ENCODE data around the gene SNRPA. TPM values are rescaled to one million over a fixed set of nuclear protein-coding genes. Genes with fewer than 3 reads are reported as not detected.

The SNRPA gene
- total and polyA plus RNA-seq, 2 of the 13 experiments (the other 11 are each of a cell fraction or from before 2014, with no cell fraction given), result 59.6 to 162 TPM

DNA sequence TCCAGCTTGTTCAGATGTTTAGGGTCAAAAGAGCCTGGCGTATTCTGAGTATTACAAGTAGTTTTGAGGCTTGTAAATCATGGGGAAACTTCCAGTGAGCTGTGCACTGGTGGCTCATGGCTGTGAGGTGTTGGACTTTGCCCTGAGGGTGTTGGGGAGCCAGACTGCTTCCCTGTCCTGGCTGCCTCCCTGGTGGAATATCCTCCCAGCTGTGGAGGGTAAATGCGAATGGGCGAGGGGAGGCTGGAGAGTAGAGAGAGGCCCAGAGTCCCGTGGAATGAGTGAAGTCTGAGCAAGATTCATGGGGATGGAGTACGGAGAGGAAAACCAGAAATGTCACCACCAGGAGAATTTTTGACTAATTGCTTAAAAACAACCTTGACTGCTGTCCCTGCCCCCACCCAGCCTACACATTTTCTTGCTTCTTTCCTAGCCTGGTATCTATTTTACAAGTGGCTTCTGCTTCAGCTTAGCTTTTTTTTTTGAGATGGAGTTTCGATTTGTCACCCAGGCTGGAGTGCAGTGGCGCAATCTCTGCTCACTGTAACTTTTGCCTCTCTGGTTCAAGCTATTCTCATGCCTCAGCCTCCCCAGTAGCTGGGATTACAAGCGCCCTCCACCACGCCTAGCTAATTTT lies 3.7 kb downstream of the SNRPA start (continued):
- TF ChIP-seq, protein P1, sequence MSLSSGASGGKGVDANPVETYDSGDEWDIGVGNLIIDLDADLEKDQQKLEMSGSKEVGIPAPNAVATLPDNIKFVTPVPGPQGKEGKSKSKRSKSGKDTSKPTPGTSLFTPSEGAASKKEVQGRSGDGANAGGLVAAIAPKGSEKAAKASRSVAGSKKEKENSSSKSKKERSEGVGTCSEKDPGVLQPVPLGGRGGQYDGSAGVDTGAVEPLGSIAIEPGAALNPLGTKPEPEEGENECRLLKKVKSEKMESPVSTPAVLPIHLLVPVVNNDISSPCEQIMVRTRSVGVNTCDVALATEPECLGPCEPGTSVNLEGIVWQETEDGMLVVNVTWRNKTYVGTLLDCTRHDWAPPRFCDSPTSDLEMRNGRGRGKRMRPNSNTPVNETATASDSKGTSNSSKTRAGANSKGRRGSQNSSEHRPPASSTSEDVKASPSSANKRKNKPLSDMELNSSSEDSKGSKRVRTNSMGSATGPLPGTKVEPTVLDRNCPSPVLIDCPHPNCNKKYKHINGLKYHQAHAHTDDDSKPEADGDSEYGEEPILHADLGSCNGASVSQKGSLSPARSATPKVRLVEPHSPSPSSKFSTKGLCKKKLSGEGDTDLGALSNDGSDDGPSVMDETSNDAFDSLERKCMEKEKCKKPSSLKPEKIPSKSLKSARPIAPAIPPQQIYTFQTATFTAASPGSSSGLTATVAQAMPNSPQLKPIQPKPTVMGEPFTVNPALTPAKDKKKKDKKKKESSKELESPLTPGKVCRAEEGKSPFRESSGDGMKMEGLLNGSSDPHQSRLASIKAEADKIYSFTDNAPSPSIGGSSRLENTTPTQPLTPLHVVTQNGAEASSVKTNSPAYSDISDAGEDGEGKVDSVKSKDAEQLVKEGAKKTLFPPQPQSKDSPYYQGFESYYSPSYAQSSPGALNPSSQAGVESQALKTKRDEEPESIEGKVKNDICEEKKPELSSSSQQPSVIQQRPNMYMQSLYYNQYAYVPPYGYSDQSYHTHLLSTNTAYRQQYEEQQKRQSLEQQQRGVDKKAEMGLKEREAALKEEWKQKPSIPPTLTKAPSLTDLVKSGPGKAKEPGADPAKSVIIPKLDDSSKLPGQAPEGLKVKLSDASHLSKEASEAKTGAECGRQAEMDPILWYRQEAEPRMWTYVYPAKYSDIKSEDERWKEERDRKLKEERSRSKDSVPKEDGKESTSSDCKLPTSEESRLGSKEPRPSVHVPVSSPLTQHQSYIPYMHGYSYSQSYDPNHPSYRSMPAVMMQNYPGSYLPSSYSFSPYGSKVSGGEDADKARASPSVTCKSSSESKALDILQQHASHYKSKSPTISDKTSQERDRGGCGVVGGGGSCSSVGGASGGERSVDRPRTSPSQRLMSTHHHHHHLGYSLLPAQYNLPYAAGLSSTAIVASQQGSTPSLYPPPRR (CRISPR knock-in tag; IDR thresholded peaks at IDR 0.05; ENCODE audit: borderline replicate concordance), result no peak
- TF ChIP-seq MTF1 (CRISPR knock-in tag; IDR thresholded peaks at IDR 0.05) (no peak), ZFP62 (CRISPR knock-in tag; IDR thresholded peaks at IDR 0.05) (no peak), KLF16 (CRISPR knock-in tag; IDR thresholded peaks at IDR 0.05) (no peak), U2AF2 (IDR thresholded peaks at IDR 0.05; ENCODE audit: low read depth, low read length) (no peak), SMAD1 (CRISPR knock-in tag; IDR thresholded peaks at IDR 0.05; ENCODE audit: borderline replicate concordance, low read depth) (no peak), ZNF747 (CRISPR knock-in tag; IDR thresholded peaks at IDR 0.05; ENCODE audit: borderline replicate concordance) (no peak), PHB2 (IDR thresholded peaks at IDR 0.05; ENCODE audit: partially characterized antibody) (no peak), SPEN (CRISPR knock-in tag; IDR thresholded peaks at IDR 0.05; ENCODE audit: low read depth) (peak; percentile 36; the same call in 1 of the 2 replicates)
- TF ChIP-seq, protein P2, sequence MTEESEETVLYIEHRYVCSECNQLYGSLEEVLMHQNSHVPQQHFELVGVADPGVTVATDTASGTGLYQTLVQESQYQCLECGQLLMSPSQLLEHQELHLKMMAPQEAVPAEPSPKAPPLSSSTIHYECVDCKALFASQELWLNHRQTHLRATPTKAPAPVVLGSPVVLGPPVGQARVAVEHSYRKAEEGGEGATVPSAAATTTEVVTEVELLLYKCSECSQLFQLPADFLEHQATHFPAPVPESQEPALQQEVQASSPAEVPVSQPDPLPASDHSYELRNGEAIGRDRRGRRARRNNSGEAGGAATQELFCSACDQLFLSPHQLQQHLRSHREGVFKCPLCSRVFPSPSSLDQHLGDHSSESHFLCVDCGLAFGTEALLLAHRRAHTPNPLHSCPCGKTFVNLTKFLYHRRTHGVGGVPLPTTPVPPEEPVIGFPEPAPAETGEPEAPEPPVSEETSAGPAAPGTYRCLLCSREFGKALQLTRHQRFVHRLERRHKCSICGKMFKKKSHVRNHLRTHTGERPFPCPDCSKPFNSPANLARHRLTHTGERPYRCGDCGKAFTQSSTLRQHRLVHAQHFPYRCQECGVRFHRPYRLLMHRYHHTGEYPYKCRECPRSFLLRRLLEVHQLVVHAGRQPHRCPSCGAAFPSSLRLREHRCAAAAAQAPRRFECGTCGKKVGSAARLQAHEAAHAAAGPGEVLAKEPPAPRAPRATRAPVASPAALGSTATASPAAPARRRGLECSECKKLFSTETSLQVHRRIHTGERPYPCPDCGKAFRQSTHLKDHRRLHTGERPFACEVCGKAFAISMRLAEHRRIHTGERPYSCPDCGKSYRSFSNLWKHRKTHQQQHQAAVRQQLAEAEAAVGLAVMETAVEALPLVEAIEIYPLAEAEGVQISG (CRISPR knock-in tag; IDR thresholded peaks at IDR 0.05), result no peak; the same call in 1 of the 2 replicates
- TF ChIP-seq, protein P3, sequence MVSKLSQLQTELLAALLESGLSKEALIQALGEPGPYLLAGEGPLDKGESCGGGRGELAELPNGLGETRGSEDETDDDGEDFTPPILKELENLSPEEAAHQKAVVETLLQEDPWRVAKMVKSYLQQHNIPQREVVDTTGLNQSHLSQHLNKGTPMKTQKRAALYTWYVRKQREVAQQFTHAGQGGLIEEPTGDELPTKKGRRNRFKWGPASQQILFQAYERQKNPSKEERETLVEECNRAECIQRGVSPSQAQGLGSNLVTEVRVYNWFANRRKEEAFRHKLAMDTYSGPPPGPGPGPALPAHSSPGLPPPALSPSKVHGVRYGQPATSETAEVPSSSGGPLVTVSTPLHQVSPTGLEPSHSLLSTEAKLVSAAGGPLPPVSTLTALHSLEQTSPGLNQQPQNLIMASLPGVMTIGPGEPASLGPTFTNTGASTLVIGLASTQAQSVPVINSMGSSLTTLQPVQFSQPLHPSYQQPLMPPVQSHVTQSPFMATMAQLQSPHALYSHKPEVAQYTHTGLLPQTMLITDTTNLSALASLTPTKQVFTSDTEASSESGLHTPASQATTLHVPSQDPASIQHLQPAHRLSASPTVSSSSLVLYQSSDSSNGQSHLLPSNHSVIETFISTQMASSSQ (IDR thresholded peaks at IDR 0.05; ENCODE audit: low read depth), result no peak
- TF ChIP-seq, protein P3 (CRISPR knock-in tag; IDR thresholded peaks at IDR 0.05; ENCODE audit: borderline replicate concordance), result no peak
- TF ChIP-seq, protein P4, sequence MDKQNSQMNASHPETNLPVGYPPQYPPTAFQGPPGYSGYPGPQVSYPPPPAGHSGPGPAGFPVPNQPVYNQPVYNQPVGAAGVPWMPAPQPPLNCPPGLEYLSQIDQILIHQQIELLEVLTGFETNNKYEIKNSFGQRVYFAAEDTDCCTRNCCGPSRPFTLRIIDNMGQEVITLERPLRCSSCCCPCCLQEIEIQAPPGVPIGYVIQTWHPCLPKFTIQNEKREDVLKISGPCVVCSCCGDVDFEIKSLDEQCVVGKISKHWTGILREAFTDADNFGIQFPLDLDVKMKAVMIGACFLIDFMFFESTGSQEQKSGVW (CRISPR knock-in tag; IDR thresholded peaks at IDR 0.05; ENCODE audit: borderline replicate concordance), result no peak
- TF ChIP-seq, protein P5, sequence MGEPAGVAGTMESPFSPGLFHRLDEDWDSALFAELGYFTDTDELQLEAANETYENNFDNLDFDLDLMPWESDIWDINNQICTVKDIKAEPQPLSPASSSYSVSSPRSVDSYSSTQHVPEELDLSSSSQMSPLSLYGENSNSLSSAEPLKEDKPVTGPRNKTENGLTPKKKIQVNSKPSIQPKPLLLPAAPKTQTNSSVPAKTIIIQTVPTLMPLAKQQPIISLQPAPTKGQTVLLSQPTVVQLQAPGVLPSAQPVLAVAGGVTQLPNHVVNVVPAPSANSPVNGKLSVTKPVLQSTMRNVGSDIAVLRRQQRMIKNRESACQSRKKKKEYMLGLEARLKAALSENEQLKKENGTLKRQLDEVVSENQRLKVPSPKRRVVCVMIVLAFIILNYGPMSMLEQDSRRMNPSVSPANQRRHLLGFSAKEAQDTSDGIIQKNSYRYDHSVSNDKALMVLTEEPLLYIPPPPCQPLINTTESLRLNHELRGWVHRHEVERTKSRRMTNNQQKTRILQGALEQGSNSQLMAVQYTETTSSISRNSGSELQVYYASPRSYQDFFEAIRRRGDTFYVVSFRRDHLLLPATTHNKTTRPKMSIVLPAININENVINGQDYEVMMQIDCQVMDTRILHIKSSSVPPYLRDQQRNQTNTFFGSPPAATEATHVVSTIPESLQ (CRISPR knock-in tag; conservative IDR thresholded peaks at IDR 0.05), result no peak

Measured in HepG2 (cell line).